Effector memory CD4-positive, alpha-beta T cell (primary cell): ENCODE data around the gene RGS7.

Source experiments
- DNase-seq, 3 donors: peaks; one replicate each; pipeline ENCODE4 v3.0.0-alpha.2; 2020
- H3K27ac ChIP-seq: 2 replicates; pipeline ENCODE4 v1.7.0; 2013; ENCODE audit warnings: mild to moderate bottlenecking, low read length, moderate library complexity; ENCODE audit not compliant: insufficient read depth, poor library complexity, severe bottlenecking
- H3K27me3 ChIP-seq: replicated peaks from 2 replicates; pipeline ENCODE4 v1.7.0; 2013; ENCODE audit warnings: mild to moderate bottlenecking, low read length; ENCODE audit not compliant: insufficient read depth, control insufficient read depth, poor library complexity, severe bottlenecking
- H3K36me3 ChIP-seq: 2 replicates; pipeline ENCODE4 v1.7.0; 2013; ENCODE audit warnings: mild to moderate bottlenecking, low read length, moderate library complexity; ENCODE audit not compliant: control insufficient read depth, insufficient read depth
- H3K4me1 ChIP-seq: 2 replicates; pipeline ENCODE4 v1.7.0; 2013; ENCODE audit warnings: low read length, mild to moderate bottlenecking; ENCODE audit not compliant: control insufficient read depth, insufficient read depth, poor library complexity, severe bottlenecking
- H3K4me3 ChIP-seq: 2 replicates; pipeline ENCODE4 v1.7.0; 2013; ENCODE audit warnings: low read length, low read depth, mild to moderate bottlenecking; ENCODE audit not compliant: insufficient read depth, poor library complexity, severe bottlenecking
- H3K9me3 ChIP-seq: 2 replicates; pipeline ENCODE4 v1.7.0; 2013; ENCODE audit warnings: mild to moderate bottlenecking, low read length, moderate library complexity; ENCODE audit not compliant: control insufficient read depth
- total RNA-seq, 3 donors: gene quantifications; one replicate each; lab custom pipeline; 2026; lab: John Stamatoyannopoulos, UW

RGS7 gene
- total RNA-seq, result 0 to 0.19 (median 0) reads per million in 3 donors

- Histone ChIP-seq H3K4me1 (no peaks in the 10 kb centered on the region), H3K27ac (no peak within 1 kb of the TSS), H3K27me3 (peaks cover 7% of the 10 kb centered on the region), H3K9me3 (no peaks in the 10 kb centered on the region), H3K4me3 (no peak within 1 kb of the TSS), H3K36me3 (no peaks in the 10 kb centered on the region)
- no peak for DNase-seq
These were observed at the start of gene RGS7 for GRCh38 chr1:241356519-241357365. RGS7 (minus strand) TSS chr1:241357205.

GRCh38 chr1:241406421-241406820 lies 49.4 kb upstream of the RGS7 start:
- H3K4me3 ChIP-seq, result no peak overlapping the region

GRCh38 chr1:241401156-241401555 lies 44.2 kb upstream of the RGS7 start:
- DNase-seq, result no peak
- Histone ChIP-seq H3K27me3 (no peaks in the 10 kb centered on the region), H3K4me1 (no peaks in the 10 kb centered on the region), H3K4me3 (no peak overlapping the region), H3K9me3 (no peaks in the 10 kb centered on the region), H3K27ac (no peak overlapping the region), H3K36me3 (no peaks in the 10 kb centered on the region)

More at GRCh38 chr1:241406421-241406820, 49.4 kb upstream of the RGS7 start:
- no peaks in the 10 kb centered on the region for H3K27me3 ChIP-seq
- no peaks in the 10 kb centered on the region for H3K4me1 ChIP-seq
- H3K27ac ChIP-seq, result no peak overlapping the region
- no peak for DNase-seq
- no peaks in the 10 kb centered on the region for H3K36me3 ChIP-seq
- no peaks in the 10 kb centered on the region for H3K9me3 ChIP-seq

GRCh38 chr1:241396747-241397681 lies 40.0 kb upstream of the RGS7 start:
- H3K27ac ChIP-seq, result no peak overlapping the region
- H3K36me3 ChIP-seq, result no peaks in the 10 kb centered on the region
- no peaks in the 10 kb centered on the region for H3K27me3 ChIP-seq
- H3K9me3 ChIP-seq, result no peaks in the 10 kb centered on the region
- H3K4me3 ChIP-seq, result no peak overlapping the region
- H3K4me1 ChIP-seq, result no peaks in the 10 kb centered on the region
- no peak for DNase-seq

- no peaks in the 10 kb centered on the region for H3K27me3 ChIP-seq
- no peak overlapping the region for H3K27ac ChIP-seq
- H3K4me1 ChIP-seq, result no peaks in the 10 kb centered on the region
- no peak for DNase-seq
- H3K4me3 ChIP-seq, result no peak overlapping the region
- H3K36me3 ChIP-seq, result no peaks in the 10 kb centered on the region
- H3K9me3 ChIP-seq, result no peaks in the 10 kb centered on the region
These were observed 35.1 kb upstream of the RGS7 start for GRCh38 chr1:241391926-241392710.

- Histone ChIP-seq H3K4me1 (no peaks in the 10 kb centered on the region), H3K9me3 (no peaks in the 10 kb centered on the region), H3K27me3 (no peaks in the 10 kb centered on the region), H3K4me3 (no peak overlapping the region), H3K36me3 (no peaks in the 10 kb centered on the region), H3K27ac (no peak overlapping the region)
- no peak for DNase-seq
These were observed 33.5 kb upstream of the RGS7 start for GRCh38 chr1:241390526-241390925.

- Histone ChIP-seq H3K27me3 (no peaks in the 10 kb centered on the region), H3K36me3 (no peaks in the 10 kb centered on the region), H3K9me3 (no peaks in the 10 kb centered on the region), H3K4me3 (no peak overlapping the region), H3K27ac (no peak overlapping the region), H3K4me1 (no peaks in the 10 kb centered on the region)
- no peak for DNase-seq
These were observed 32.4 kb upstream of the RGS7 start for GRCh38 chr1:241389400-241389799.

GRCh38 chr1:241387216-241387615 lies 30.2 kb upstream of the RGS7 start:
- Histone ChIP-seq H3K9me3 (no peaks in the 10 kb centered on the region), H3K36me3 (no peaks in the 10 kb centered on the region), H3K4me1 (no peaks in the 10 kb centered on the region), H3K4me3 (no peak overlapping the region), H3K27me3 (no peaks in the 10 kb centered on the region), H3K27ac (no peak overlapping the region)
- no peak for DNase-seq

GRCh38 chr1:241376701-241377100 lies 19.7 kb upstream of the RGS7 start:
- H3K4me1 ChIP-seq, result no peaks in the 10 kb centered on the region
- no peaks in the 10 kb centered on the region for H3K36me3 ChIP-seq
- no peak overlapping the region for H3K27ac ChIP-seq
- H3K4me3 ChIP-seq, result no peak overlapping the region
- no peaks in the 10 kb centered on the region for H3K27me3 ChIP-seq
- no peaks in the 10 kb centered on the region for H3K9me3 ChIP-seq
- DNase-seq, result no peak
